K562 (cell line): ENCODE measurements around the gene SLC39A13. TPM values are rescaled to one million over a fixed set of nuclear protein-coding genes. Genes with fewer than 3 reads are reported as not detected.

Source experiments
- ATAC-seq: fragments of 200-7000 bp; cut with Tn5 transposase; 3 replicates; pipeline ENCODE4 v1.9.1; 2020; ENCODE audit warnings: moderate library complexity
- BruUV-seq: library from RNA; stranded (reverse); fragments of 400-500 nt; replicated peaks from 2 replicates; lab custom pipeline; 2021; lab: Mats Ljungman, UMichigan
- CTCF ChIA-PET: fragments of 300-600 bp; formaldehyde crosslinking; extraction: SDS; loops from one replicate; lab custom pipeline; 2021; ENCODE audit warnings: low intra/inter-chr PET ratio; lab: Yijun Ruan, JAX
- POLR2A ChIA-PET: fragments of 300-600, 350-650 bp; sonication (Branson Sonifier 250); formaldehyde crosslinking; extraction: SDS; loops from one replicate; lab custom pipeline; 2021; ENCODE audit warnings: antibody characterized with exemption, inconsistent platforms; lab: Yijun Ruan, JAX
- DNase-seq, 4 experiments: peaks; one replicate each; pipeline versions ENCODE4 v3.0.0 to v3.0.0-alpha.2; 2011 to 2018; ENCODE audit warnings: low spot score in 3 of 4, mixed read lengths in 3 of 4; ENCODE audit errors: extremely low read depth in 1 of 4
- FAIRE-seq: peaks from 2 replicates; lab custom pipeline; 2011; peaks lifted over from hg19 to GRCh38; lab: Jason Lieb, UNC
- H2AFZ ChIP-seq: 2 replicates; pipeline ENCODE4 v1.6.0; 2011; ENCODE audit warnings: low read depth, low read length, control low read depth, inconsistent platforms
- H3K27ac ChIP-seq: fragments of 200-600 bp; 3 replicates; pipeline ENCODE4 v1.8.0; 2011; ENCODE audit warnings: low read depth, mild to moderate bottlenecking, control low read depth, inconsistent platforms, low read length, moderate library complexity, mixed read lengths; ENCODE audit errors: extremely low read depth
- H3K27me3 ChIP-seq, 2 experiments: fragments of 300-600 bp in 1 of 2; 2 replicates in 1 of 2; 3 replicates in 1 of 2; pipeline versions ENCODE4 v1.6.0 to v1.8.0; 2011; ENCODE audit warnings: inconsistent platforms in 2 of 2, low read length in 2 of 2, mild to moderate bottlenecking in 1 of 2, mixed read lengths in 1 of 2, moderate library complexity in 1 of 2; ENCODE audit not compliant: control insufficient read depth in 2 of 2, insufficient read depth in 2 of 2
- H3K36me3 ChIP-seq: fragments of 300-600 bp; 3 replicates; pipeline ENCODE4 v1.8.0; 2011; ENCODE audit warnings: mild to moderate bottlenecking, low read length, inconsistent platforms; ENCODE audit not compliant: control insufficient read depth, insufficient read depth
- H3K4me1 ChIP-seq, 2 experiments: fragments of 200-600 bp in 1 of 2; replicated peaks in 1 of 2; 2 replicates in 1 of 2; 3 replicates in 1 of 2; pipeline versions ENCODE4 v1.5.1 to v1.8.0; 2011; ENCODE audit warnings: inconsistent platforms in 2 of 2, low read length in 2 of 2, mild to moderate bottlenecking in 1 of 2, mixed read lengths in 1 of 2, moderate library complexity in 1 of 2; ENCODE audit not compliant: control insufficient read depth in 2 of 2, insufficient read depth in 2 of 2
- H3K4me2 ChIP-seq: 2 replicates; pipeline ENCODE4 v1.6.1; 2011; ENCODE audit warnings: low read length, control low read depth, inconsistent platforms, mixed read lengths; ENCODE audit not compliant: insufficient read depth
- H3K4me3 ChIP-seq: fragments of 200-600 bp; sonication (generic), shearing (Covaris generic); 2 replicates; pipeline ENCODE4 v1.5.1; 2016; ENCODE audit warnings: control low read depth, inconsistent platforms
- H3K79me2 ChIP-seq: fragments of 200-600 bp; 3 replicates; pipeline ENCODE4 v1.8.0; 2011; ENCODE audit warnings: low read length, inconsistent platforms; ENCODE audit not compliant: control insufficient read depth, insufficient read depth
- H3K9ac ChIP-seq, 2 experiments: 2 replicates each; pipeline versions ENCODE4 v1.6.0 to v1.6.1; 2011; ENCODE audit warnings: low read depth in 2 of 2, low read length in 2 of 2, control low read depth in 1 of 2, inconsistent platforms in 1 of 2, mild to moderate bottlenecking in 1 of 2, mixed read lengths in 1 of 2; ENCODE audit not compliant: insufficient read depth in 1 of 2
- H3K9me1 ChIP-seq: one replicate; pipeline ENCODE4 v1.6.0; 2011; ENCODE audit warnings: inconsistent platforms, mild to moderate bottlenecking, low read length, moderate library complexity; ENCODE audit not compliant: control insufficient read depth, insufficient read depth
- H3K9me3 ChIP-seq: replicated peaks from 2 replicates; pipeline ENCODE4 v1.5.1; 2011; ENCODE audit warnings: low read depth, low read length, inconsistent platforms; ENCODE audit not compliant: control insufficient read depth, insufficient read depth
- H4K20me1 ChIP-seq: replicated peaks from 2 replicates; pipeline ENCODE4 v1.6.1; 2011; ENCODE audit warnings: low read length, inconsistent platforms, mixed read lengths; ENCODE audit not compliant: control insufficient read depth, insufficient read depth
- BCOR ChIP-seq: fragments of 450-650 bp; IDR thresholded peaks from 2 replicates; pipeline ENCODE4 v1.6.1; 2016
- CEBPB ChIP-seq: fragments of 450-650 bp; IDR thresholded peaks from 2 replicates; pipeline ENCODE4 v1.6.1; 2016; ENCODE audit warnings: missing genetic modification characterization, missing compliant biosample characterization
- KDM1A ChIP-seq, 2 experiments: fragments of 450-650 bp; IDR thresholded peaks; 2 replicates each; pipeline ENCODE4 v1.6.1; 2016; ENCODE audit warnings: mild to moderate bottlenecking in 2 of 2
- RBM25 ChIP-seq: fragments of 200-400 bp; formaldehyde crosslinking; IDR thresholded peaks from 2 replicates; pipeline ENCODE4 v1.6.1; 2018; ENCODE audit warnings: low read length, low read depth, moderate library complexity; ENCODE audit not compliant: severe bottlenecking
- U2AF1 ChIP-seq: fragments of 200-400 bp; formaldehyde crosslinking; optimal IDR thresholded peaks from 2 replicates; pipeline ENCODE3; 2017; ENCODE audit warnings: mild to moderate bottlenecking, low read depth, low read length, moderate library complexity
- ZNF316 ChIP-seq: fragments of 450-650 bp; IDR thresholded peaks from 2 replicates; pipeline ENCODE4 v1.6.1; 2016
- ZNF445 ChIP-seq: fragments of 250-450 bp; sonication (Bioruptor Pico); IDR thresholded peaks from 2 replicates; pipeline ENCODE4 v1.4.0; 2020; ENCODE audit warnings: low read depth, mild to moderate bottlenecking, moderate library complexity
- WGBS: fragments of 100-300 bp; shearing (Covaris generic); methylation state at CpG from one replicate; pipeline ENCODE4 v1.1.6; 2016; ENCODE audit warnings: low coverage, mixed read lengths; ENCODE audit not compliant: insufficient coverage; ENCODE audit errors: missing lambda C conversion rate; 5-methylcytosine and 5-hydroxymethylcytosine counted together
- in situ Hi-C: fragments of 300-500 bp; cut with MboI; formaldehyde crosslinking; loops from 4 replicates; pipeline ENCODE4 v1.15.0; 2018; ENCODE audit warnings: inconsistent platforms, mixed read lengths
- intact Hi-C: fragments of 100-400 bp; cut with micrococcal nuclease; formaldehyde crosslinking; loops from 2 replicates; pipeline ENCODE4 v1.14.2; 2022
- polyA plus RNA-seq, 8 experiments: library from polyadenylated mRNA; depleted of rRNA in 4 of 8; stranded (reverse) in 5 of 8; unstranded in 3 of 8; fragments of >200 nt; fragmentation: Nextera tagmentation in 2 of 8; fragmentation: Illumina TruSeq in 1 of 8; extraction: Ambion mirVana in 2 of 8; extraction: Trizol in 1 of 8; gene quantifications; 2 replicates each; pipeline versions ENCODE4 v1.2.1 to v1.2.3, GENCODE V29; 2011 to 2014; ENCODE audit warnings: inconsistent platforms in 1 of 8, missing spikeins in 1 of 8
- total RNA-seq, 7 experiments: library from RNA; depleted of rRNA in 6 of 7; stranded (reverse); fragments of >200 nt in 6 of 7; fragmentation: Illumina TruSeq in 2 of 7; extraction: Trizol in 2 of 7; gene quantifications; 2 replicates each; pipeline versions ENCODE4 v1.2.1 to v1.2.3, GENCODE V29; 2011 to 2021; ENCODE audit warnings: low replicate concordance in 1 of 7
- TF ChIP-seq, protein P1 (sequence below): sonication (generic); formaldehyde crosslinking; IDR thresholded peaks from 2 replicates; pipeline ENCODE4 v1.8.1; 2023; ENCODE audit warnings: mild to moderate bottlenecking, missing genetic modification reagents
- TF ChIP-seq, protein P2 (sequence below): fragments of 450-650 bp; IDR thresholded peaks from 2 replicates; pipeline ENCODE4 v1.6.1; 2016; ENCODE audit warnings: low read depth, mild to moderate bottlenecking, moderate library complexity

SLC39A13 gene
- total and polyA plus RNA-seq, 9 of the 15 experiments (the other 6 are each of a cell fraction or from before 2014, with no cell fraction given): 0.17 to 15.9 (median 3.2) TPM

DNA sequence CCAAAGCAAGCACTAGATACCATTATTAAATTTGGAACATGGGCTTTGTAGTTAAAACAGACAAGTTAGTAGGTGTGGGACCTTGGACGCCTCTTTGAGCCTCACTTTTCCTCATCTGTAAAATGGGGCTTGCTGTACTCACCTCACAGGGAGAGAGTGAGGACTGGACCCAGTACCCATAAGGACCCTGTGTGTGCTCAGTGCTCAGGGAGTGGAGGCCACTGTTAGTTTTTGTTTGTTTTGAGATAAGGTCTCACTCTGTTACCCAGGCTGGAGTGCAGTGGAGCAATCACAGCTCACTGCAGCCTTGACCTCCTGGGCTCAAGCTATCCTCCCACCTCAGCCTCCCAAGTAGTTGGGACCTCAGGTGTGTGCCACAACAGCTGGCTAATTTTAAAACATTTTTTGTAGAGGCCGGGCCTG lies 31.7 kb downstream of the SLC39A13 start:
- intact Hi-C loops (no loop called here), in situ Hi-C loops (no loop called here)
- 0% methylated on average over 2 of the region's 2 CpGs for WGBS
- Histone ChIP-seq H3K36me3 (no peaks in the 10 kb centered on the region), H4K20me1 (no peaks in the 10 kb centered on the region), H3K27me3 (no peaks in the 10 kb centered on the region), H3K4me3 (no peak overlapping the region), H3K27ac (no peak overlapping the region), H3K79me2 (no peaks in the 10 kb centered on the region), H2AFZ (no peak overlapping the region), H3K9me3 (no peaks in the 10 kb centered on the region), H3K9me1 (no peaks in the 10 kb centered on the region), H3K9ac (no peak overlapping the region), H3K4me2 (no peak overlapping the region), H3K4me1 (peaks cover 0 to 9% of the 10 kb centered on the region in 2 experiments; a peak in 2 of 5 replicates)
- no TSS peak for BruUV-seq
- ChIA-PET CTCF (no interaction called here), POLR2A (interaction anchor here (0.6 kb wide), 1 partner anchor 11 kb away, joined by 3 read pairs; no protein-coding TSS in a partner anchor)
- no peak for FAIRE-seq
- DNase-seq: no peak
- TF ChIP-seq BCOR (peak; percentile 43; the same call in 1 of the 2 replicates), CEBPB (tag) (no peak), KDM1A (IDR thresholded peaks at IDR 0.05) (0 out of 4 replicates have a peak, but pooled peaks of 1 of the 2 experiments have one; percentile 18), RBM25 (peak; percentile 79)
- no peak for ATAC-seq

DNA sequence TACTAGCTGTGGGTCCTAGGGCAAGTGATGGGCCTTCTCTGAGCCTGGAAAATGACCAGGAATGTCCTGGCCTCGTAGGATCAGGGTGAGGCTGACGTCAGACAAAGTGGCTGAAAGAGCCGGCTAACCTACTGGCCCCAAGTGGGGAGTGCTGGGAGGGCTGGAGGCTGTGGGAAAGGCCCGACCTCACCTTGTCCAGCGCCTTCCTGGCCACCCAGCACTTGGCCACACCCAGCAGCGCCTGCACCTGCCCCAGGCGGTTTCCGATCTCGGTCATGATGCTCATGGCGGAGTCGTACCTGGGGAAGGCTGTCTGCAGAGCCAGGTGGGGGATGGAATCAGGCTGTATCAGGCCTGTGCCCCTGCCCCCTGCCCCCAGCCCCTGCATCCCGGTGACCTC lies 33.0 kb downstream of the SLC39A13 start:
- Histone ChIP-seq H2AFZ (no peak overlapping the region), H3K79me2 (no peaks in the 10 kb centered on the region), H3K4me3 (no peak overlapping the region), H3K27ac (no peak overlapping the region), H3K9me1 (no peaks in the 10 kb centered on the region), H3K9ac (0 out of 4 replicates have a peak overlapping the region, but pooled peaks of 1 of the 2 experiments have one; percentile 29), H3K4me1 (peaks cover 0 to 9% of the 10 kb centered on the region in 2 experiments; a peak in 2 of 5 replicates), H3K9me3 (no peaks in the 10 kb centered on the region), H3K27me3 (no peaks in the 10 kb centered on the region), H3K36me3 (no peaks in the 10 kb centered on the region), H3K4me2 (no peak overlapping the region), H4K20me1 (no peaks in the 10 kb centered on the region)
- no peak for ATAC-seq
- intact Hi-C loops (no loop called here), in situ Hi-C loops (no loop called here)
- WGBS: 50% methylated on average over 12 of the region's 12 CpGs
- ChIA-PET CTCF (no interaction called here), POLR2A (no interaction called here)
- no peak for FAIRE-seq
- TF ChIP-seq ZNF445 (CRISPR knock-in tag) (no peak), U2AF1 (no peak), ZNF316 (no peak)
- TF ChIP-seq, protein P1, sequence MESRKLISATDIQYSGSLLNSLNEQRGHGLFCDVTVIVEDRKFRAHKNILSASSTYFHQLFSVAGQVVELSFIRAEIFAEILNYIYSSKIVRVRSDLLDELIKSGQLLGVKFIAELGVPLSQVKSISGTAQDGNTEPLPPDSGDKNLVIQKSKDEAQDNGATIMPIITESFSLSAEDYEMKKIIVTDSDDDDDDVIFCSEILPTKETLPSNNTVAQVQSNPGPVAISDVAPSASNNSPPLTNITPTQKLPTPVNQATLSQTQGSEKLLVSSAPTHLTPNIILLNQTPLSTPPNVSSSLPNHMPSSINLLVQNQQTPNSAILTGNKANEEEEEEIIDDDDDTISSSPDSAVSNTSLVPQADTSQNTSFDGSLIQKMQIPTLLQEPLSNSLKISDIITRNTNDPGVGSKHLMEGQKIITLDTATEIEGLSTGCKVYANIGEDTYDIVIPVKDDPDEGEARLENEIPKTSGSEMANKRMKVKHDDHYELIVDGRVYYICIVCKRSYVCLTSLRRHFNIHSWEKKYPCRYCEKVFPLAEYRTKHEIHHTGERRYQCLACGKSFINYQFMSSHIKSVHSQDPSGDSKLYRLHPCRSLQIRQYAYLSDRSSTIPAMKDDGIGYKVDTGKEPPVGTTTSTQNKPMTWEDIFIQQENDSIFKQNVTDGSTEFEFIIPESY (CRISPR knock-in tag): no peak
- TF ChIP-seq, protein P2, sequence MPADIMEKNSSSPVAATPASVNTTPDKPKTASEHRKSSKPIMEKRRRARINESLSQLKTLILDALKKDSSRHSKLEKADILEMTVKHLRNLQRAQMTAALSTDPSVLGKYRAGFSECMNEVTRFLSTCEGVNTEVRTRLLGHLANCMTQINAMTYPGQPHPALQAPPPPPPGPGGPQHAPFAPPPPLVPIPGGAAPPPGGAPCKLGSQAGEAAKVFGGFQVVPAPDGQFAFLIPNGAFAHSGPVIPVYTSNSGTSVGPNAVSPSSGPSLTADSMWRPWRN: no peak
- no TSS peak for BruUV-seq
- DNase-seq: no peak
